CD4-positive, alpha-beta T cell treated with Interleukin-6 for 4 hours (primary cell): ENCODE data around the gene CEP120.
A peak's percentile ranks its signal among the peaks of the same experiment; 100 is the strongest.
"Not testable (repeated sequence)": the region's sequence is repeated elsewhere in the genome, so short reads cannot be mapped to it uniquely, and the experiment has no call there.

ENCODE experiments used
- DNase-seq: peaks from one replicate; pipeline ENCODE4 v3.0.0-alpha.2; 2020; ENCODE audit warnings: mixed read lengths

Gene CEP120

DNA sequence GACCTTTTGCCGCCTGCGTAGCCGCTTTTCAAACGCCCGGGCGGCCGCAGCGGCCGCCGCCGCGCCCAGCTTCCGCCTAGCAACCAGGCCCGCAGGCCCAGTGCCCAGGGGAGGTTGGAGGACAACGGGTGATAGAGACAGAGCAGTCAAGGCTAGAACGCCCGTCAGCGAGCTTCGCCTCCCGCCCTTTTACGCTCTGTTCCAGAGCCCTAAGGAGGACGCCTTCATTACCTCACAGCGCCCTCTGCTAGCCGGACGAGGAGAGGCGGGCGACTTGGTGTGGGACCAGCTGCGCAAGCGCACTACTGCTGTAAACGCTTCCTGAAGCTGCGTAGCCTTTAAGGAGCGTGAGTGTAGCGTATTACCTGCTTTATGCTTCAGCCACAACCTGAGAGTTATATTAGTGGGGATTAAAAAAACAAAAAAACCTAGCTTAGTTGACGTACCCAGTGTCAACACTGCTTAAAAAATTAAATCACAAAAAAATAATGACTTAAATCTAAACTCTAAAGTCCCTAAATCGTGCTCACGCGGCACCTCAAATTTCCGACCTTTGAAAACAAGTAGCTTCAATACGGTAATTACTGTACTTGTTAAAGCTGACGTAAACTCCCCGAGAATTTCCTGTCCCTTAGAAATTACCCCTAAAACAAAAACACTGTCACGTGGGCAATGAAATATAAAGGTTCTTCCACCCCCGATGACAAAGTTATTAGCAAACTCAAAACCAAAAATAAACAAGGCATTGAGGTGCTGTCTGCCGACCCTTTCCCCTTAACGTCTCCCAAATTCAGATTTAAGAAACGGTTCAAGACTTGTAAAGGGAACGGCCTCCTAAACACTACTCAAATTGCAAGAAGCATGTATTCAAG lies at the start of gene CEP120:
TSS of gene CEP120 (minus strand) at position 126 of the 872 bp plus-strand sequence. CDS start 405 bp downstream, outside the sequence.
- DNase-seq: peak; percentile 98

DNA sequence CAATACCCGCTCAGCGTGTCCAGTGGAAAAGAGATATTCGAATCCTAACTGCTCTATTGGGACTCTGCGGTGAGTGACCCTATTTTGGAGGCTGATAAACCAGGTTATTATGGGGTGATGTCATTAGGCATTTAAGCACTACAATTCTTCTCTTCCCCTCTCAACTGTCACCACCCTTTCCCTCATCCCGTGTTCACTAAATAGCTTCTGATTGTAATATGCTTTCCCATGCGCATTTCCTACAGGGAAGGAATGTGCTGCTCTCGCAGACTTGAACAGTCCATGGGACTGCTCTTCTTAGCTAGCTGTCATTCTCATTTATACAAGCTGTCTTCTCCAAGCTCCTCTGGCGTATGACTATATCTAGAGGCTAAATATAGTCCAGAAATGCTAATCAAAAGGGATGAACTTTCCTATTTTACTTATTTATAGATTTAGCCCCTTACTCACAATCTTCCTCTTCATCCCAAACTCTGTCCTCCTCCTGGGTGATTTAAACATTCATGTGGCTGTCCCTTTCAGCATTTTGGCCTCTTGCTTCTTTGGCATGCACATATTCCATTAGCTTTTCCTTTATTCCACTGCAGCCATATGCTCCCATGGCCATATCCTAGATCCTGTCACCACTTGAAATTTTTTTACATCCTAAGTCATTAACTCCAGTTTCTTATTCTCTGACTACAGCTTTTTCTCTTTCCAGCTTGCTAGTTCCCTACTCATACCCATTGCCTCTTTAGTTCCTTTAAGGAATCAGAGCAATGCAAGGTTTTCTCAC lies 49.1 kb upstream of the CEP120 start:
- DNase-seq: no peak

DNA sequence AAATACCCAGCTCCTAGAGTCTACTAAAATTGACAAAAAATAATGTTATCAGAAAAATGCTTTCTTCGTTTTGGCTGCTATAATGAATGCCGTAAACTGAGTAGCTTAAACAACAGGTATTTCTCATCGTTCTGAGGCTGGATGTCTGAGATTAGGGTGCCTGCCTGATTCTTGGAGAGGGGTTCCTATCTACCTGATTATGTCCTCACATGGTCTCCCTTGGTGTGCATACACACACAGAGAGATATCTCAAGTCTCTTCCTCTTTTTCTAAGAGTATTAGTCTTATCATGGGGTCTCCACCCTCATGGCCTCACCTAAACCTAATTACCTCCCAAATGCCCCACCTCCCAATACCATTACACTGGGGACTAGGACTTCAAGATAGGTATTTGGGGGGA lies 48.2 kb upstream of the CEP120 start:
- DNase-seq: no peak

DNA sequence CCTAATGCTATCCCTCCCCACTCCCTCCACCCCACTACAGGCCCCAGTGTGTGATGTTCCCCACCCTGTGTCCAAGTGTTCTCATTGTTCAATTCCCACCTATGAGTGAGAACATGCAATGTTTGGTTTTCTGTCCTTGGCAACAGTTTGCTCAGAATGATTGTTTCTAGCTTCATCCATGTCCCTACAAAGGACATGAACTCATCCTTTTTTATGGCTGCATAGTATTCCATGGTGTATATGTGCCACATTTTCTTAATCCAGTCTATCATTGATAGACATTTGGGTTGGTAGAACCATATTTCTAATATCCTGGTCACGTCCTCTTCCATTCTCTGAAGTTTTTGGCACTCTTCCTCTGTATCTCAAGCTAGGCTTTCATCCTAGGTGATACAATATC lies 43.6 kb upstream of the CEP120 start:
- not testable (repeated sequence) for DNase-seq

DNA sequence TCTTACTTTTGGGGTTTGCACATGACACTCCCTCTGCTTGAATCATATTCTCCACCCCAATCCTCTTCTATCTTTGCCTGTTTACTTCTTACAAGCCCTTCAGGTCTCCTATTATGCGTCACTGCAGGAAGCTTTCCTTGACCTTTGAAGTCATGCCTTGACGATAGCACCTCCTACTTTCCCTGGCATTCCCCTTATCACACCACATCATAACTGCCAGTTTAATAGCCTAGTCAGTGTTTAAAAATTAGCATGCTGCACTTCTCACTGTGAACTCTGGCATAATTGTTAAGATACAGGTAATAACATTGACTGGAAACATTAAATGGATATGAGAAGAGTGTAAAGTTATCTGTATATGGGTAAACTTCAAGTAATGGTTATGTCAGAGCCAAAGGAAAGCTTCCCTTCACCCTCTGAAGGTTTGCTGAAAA lies 37.1 kb upstream of the CEP120 start:
- DNase-seq: peak; percentile 7

DNA sequence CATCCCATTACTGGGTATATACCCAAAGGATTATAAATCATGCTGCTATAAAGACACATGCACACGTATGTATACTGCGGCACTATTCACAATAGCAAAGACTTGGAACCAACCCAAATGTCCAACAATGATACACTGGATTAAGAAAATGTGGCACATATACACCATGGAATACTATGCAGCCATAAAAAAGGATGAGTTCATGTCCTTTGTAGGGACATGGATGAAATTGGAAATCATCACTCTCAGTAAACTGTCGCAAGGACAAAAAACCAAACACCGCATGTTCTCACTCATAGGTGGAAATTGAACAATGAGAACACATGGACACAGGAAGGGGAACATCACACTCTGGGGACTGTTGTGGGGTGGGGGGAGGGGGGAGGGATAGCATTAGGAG lies 35.8 kb upstream of the CEP120 start:
- not testable (repeated sequence) for DNase-seq

DNA sequence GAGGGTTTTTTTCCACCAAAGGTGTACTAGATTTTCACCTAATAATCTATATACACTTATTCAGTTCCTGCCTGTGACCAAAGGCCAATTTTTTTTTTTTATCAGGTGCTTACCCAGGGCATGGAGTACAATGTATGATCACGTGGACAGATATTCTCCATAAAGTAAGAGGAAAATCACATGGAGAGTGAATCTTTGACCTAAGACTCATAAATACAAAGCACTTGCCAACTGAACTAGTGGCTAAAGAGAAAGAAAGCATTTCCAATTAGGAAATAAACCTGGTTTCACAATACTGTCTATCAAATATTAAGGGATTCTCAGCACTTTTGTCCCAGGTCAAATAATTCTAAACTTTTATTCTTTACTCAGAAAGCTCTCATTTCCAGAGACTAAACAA lies 33.0 kb upstream of the CEP120 start:
- no peak for DNase-seq

DNA sequence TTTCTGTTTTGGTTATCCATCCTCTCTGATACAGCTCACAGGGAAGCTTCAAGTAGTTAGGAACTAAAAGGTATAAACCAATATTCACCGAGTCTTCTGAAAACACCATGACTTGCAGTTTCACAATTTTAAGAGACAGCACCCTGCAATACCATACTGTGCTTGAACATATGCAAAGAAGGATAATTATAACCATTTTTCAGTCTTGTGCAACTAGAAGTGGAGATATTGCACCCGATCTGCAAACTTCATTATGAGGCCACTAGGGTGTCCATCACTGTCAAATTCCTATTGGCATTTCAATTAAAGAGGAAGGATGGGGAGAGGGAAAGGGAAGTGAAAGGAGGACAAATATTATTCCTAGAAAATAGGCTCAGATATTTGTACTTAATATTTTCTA lies 32.4 kb upstream of the CEP120 start:
- no peak for DNase-seq

DNA sequence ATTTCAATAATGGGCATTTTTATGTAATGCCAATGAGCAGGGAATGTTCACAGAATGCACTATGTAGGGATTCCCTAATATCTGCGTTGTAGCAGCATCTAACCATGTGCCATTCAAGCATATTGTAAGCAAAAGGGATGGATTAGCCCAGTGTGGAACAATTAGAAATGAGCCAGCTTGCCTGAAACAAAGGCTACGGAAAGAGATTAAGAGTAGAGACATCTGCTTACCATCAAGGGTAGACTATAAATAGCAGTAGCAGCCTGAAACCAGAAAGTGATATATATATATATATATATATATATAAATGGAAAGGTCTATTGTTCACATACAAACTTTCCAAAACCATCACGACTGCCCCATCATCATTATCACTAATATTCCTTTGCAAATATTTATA lies 31.9 kb upstream of the CEP120 start:
- no peak for DNase-seq

DNA sequence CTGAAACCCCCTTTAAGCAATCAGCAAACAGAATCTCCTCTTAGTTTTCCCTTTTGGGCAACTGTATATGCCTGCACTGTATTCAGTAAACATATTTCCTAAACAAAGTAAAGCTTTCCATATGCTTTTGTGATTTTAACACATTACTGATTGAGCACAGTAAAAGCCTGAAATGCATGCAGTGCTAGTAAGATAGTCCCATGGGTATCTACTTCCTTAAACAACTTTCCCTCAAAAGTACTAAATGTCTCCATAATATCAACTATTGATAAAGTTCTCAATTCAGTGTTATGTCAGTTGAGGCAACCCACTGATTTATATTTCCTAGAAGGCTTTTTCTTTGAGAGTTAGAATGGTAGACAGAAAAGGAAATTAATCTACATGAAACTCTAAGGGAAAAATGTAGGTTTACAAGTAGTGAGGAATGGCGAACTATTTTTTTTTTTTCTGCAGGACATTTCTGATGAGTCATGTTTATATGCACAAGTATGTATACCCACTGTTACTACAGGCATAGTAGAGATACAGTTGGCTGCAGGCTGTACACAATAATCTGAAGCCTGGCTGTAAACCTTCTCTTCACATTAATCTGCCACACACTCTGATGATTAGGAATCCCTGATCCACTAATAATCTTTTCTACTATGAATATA lies 31.2 kb upstream of the CEP120 start:
- no peak for DNase-seq

DNA sequence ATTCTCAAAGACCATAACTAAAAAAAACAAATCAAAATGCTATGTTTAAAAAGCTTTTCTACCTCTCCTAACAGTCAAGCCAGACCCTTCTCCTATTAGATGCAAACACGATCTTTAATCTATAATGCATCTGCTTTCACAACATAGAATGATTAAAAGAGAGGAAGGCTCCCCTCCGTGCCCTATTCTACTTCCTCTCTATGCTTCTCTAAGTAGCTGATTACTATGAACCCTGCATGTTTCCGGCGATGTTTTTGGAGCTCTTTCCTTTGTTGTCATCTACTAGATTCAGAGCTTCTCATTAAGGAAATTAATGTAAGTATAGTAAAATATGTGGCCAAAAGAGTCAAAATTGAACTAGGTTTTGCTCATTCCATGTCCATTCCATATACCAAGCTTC lies 29.2 kb upstream of the CEP120 start:
- no peak for DNase-seq

DNA sequence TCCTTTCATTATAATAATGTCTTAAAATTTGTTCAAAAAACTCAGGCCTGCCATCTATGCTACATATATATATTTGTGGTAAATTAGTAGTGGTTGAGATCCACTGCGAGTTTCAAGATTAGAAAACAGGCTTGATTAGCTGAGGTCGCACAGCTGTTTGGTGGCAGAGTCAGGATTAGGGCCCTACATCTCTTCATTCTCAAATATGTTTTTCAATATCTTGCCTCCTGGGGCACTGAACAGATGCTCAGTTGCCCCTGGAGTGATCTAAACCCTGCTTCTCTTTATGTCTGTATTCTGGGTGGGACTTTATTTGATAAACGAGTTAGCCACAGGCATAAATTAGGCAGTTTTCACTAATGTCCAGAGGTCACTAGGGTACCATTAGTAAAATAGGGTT lies 27.8 kb upstream of the CEP120 start:
- no peak for DNase-seq

DNA sequence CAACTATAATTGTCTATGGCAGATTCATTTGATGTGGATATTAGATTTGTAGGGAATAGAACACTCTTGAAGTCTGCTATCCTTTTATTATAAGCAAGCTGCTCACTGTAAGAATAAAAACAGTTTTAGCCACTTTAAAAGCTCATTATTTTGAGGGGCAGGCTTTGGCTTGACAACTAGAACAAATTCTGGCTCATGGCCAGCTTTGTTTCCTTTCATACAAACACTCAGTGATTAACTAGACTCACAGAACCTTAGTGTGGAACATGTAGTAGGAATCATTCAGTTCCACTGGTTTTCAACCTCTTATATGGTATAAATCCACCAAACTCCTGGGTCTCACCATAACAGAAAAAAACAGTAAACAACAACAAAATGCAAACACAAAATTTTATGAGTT lies 27.4 kb upstream of the CEP120 start:
- DNase-seq: peak; percentile 4

DNA sequence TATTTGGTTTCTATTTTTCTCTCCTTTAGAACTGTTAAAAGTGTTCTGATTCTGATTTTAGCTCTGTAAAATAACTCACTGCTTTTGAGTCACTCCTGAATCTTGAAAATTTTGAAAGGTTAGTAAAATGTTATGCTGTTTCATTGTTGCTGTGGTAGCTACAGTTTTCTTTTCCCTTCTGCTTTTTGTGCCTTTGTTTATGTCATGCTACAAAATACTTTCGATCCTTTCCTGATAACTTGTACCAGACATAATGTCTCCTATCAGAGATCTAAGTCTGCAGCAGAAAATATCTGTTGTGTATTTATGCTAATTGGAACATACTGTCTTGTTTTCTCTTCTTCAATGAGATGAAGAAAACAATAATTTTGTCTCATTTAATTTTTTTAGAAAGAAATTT lies 26.9 kb upstream of the CEP120 start:
- DNase-seq: no peak

DNA sequence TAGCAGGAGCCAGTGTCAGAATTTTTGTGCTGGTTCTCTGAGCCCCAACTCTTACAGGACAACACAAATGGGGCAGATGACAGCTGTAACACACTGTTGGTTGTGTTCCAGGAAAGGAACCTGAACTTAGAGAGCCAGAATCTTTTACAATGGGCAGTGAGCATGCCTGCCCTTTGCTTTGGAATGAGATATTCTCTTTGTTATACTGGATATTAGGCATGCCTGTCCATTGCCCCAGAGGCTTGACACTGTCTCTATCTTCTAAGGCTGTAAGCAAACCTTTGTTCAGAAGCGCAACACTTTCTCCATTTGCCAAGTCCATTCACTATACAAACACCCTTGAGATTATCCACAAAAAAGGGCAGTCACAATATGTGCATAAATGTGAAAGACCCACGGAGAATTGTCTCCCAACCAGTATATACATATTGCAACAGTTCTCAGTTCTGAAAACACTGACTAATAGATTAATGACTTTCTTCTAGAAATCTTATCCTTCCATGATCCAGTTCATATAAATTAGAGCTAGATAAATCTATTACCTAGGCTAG lies 26.3 kb upstream of the CEP120 start:
- no peak for DNase-seq

DNA sequence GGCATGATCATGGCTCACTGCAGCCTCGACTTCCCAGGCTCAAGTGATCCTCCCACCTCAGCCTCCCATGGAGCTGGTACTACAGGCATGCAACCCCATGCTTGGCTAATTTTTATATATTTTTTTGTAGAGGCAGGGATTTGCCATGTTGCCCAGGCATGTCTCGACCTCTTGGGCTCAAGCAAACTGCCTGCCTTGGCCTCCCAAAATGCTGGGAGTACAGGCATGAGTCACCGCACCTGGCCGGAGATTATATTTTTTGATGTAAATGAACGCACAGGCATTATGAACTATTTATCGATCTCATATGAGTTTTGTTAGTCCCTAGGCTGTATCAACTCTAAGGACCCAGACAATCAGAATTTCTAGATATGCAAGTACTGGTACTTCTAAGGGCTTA lies 25.5 kb upstream of the CEP120 start:
- DNase-seq: no peak

DNA sequence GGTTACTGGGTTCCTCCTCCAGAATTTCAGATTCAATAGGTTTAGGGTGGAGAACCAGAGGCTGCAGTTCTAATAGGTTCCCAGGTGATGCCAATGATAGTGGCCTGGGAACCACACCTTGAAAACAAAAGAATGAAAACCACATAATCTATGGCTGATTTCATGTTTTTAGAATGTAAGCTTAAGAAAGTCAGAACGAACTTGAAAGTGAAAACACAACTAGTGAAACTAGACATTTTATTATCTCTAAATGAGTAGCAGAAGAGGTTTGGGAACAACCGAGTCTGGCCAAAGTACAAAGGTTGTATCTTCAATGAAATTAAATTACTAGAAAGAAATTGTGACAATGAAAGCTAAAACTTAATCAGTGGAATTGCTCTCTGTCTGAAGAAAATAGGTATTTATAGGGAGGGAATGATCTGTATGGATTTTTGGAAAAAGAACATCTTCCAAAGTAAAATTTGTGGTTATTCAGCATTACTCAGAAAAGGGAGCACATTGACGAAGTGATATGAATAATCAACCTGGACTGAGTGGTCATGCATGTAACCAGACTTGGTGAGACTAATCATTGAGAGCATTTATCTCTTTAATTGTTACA lies 24.9 kb upstream of the CEP120 start:
- no peak for DNase-seq

DNA sequence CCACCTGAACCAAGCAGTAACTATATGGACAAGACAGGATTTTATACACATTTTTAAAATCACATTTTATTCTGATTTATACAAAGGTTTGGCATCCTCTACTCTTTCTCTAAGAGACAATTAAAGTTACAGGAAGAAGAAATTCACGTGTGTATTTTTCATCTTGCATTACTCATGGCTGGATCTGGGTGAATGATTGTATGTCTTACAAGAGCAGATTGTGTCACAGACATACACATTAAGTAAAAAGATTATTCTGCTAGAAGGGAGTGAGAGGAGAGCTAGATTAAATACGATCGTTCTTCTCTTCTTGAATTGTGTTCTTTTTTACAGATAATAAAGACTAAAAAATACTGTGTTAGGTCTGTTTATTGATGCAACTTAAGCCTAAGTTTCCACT lies 20.8 kb upstream of the CEP120 start:
- no peak for DNase-seq

DNA sequence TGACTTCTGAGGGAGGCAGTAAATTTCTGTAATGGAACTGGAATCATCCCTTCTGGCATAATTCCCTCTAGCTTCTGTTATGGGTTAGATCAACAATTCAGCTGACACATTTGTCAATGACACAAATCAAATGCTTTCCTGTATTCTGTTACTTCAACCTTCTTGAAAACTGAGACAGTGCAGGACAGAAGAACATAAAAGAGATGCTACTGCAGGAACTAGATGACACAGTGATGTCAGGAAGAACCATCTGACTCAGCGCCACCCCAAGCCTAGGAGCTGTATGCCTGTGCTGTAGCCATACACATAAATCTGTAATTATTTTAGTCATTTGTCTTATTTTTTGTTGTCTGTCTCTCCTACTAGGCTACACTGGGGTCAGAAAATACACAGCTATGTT lies 18.2 kb upstream of the CEP120 start:
- no peak for DNase-seq

DNA sequence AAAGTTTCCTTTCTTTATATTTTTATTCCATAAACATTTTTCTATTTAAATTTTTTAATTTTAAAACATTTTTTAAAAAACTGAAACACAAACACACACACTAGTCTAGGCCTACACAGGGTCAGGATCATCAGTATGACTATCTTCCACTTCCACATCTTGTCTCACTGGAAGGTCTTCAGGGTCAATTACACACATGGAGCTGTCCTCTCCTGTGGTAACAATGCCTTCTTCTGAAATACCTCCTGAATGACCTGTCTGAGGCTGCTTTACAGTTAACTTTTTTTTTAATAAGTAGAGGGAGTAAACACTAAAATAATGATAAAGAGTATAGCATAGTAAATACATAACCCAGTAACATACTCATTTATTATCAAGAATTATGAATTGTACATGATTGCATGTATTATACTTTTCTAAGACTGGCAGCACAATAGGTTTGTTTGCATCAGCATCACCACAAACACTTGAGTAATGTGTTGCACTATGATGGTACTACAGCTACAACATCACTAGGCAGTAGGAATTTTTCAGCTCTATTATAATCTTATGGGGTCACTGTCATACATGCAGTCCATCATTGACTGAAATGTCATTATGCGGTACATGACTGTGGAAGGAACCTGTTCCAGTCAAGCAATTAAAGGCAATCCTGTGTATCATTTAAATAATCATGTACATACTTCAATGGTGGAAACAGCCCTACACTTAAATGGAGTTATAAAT lies 17.4 kb upstream of the CEP120 start:
- DNase-seq: no peak

DNA sequence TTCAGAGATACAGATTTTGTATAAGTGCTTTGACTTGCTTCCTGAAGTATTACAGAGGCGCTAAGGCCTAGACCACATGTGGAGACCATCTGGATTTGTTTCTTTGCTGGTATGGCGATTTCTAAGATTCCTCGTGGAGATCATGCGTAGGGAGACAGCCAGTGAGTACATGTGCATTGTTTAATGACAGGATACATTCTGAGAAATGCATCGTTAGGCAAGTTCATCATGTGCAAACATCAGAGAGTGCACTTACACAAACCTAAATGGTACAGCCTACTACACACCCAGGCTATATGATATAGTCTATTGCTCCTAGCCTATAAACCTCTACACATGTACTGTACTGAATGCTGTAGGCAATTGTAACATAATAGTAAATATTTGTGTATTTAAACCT lies 16.5 kb upstream of the CEP120 start:
- DNase-seq: no peak

DNA sequence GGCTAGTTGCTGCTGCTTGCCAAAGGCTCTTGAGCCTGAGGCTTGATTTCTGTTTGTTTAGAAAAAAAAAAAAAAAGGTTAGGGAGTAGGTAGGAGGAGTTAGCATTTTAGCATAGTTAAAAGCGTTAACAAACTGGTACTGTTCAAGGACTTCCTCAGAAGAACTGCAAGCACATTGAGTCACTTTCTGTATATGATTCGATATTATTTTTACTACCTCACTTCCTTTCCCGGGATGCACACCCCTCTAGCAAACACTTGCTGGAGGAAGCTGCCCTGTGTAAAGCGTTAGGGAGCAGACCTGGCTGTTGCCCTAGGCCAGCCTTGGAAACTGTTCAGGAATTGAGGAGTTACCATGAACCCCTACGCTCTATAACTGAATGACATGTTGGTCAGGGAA lies 15.7 kb upstream of the CEP120 start:
- no peak for DNase-seq
